Activated CD4-positive, alpha-beta T cell treated with anti-CD3 and anti-CD28 coated beads, Interleukin-2, amount 10 ng/mL, durations not matched to agents 24 days and 14 days (primary cell): ENCODE measurements around the gene ADAD2. TPM values are rescaled to one million over a fixed set of nuclear protein-coding genes. Genes with fewer than 3 reads are reported as not detected.

ENCODE experiments used
- DNase-seq: peaks from one replicate; pipeline ENCODE4 v3.0.0; 2022
- H3K27ac Mint-ChIP-seq: one replicate; pipeline ENCODE4 v1.8.0; 2022; ENCODE audit warnings: mild to moderate bottlenecking, mixed read lengths
- H3K27me3 Mint-ChIP-seq: one replicate; pipeline ENCODE4 v1.8.0; 2022; ENCODE audit warnings: mixed read lengths
- H3K36me3 Mint-ChIP-seq: one replicate; pipeline ENCODE4 v1.8.0; 2022; ENCODE audit warnings: low read depth, mild to moderate bottlenecking, mixed read lengths
- H3K4me1 Mint-ChIP-seq: one replicate; pipeline ENCODE4 v1.8.0; 2021; ENCODE audit warnings: mixed read lengths
- H3K4me3 Mint-ChIP-seq: one replicate; pipeline ENCODE4 v1.8.0; 2022; ENCODE audit warnings: mild to moderate bottlenecking, moderate library complexity, mixed read lengths
- H3K9me3 Mint-ChIP-seq: one replicate; pipeline ENCODE4 v1.8.0; 2021; ENCODE audit warnings: mixed read lengths
- intact Hi-C: fragments of 100-400 bp; cut with micrococcal nuclease; formaldehyde crosslinking; loops from one replicate; pipeline ENCODE4 v1.15.1; 2023
- total RNA-seq: library from RNA; stranded (reverse); gene quantifications from 2 replicates; pipeline ENCODE4 v1.2.3, GENCODE V29; 2022

The ADAD2 gene
- not detected in 2 replicates for total RNA-seq

- intact Hi-C loops: no loop called here
- Mint-ChIP-seq H3K4me3 (no peak within 1 kb of the TSS), H3K36me3 (no peaks in the 10 kb centered on the region), H3K9me3 (no peaks in the 10 kb centered on the region), H3K27me3 (no peaks in the 10 kb centered on the region), H3K27ac (no peak within 1 kb of the TSS), H3K4me1 (peaks cover 20% of the 10 kb centered on the region)
- peak; percentile 64 for DNase-seq
Observed at GRCh38 chr16:84190731-84191388, at the start of gene ADAD2. ADAD2 (plus strand) TSS chr16:84191157; CDS start chr16:84191231, 74 bp downstream.

GRCh38 chr16:84143081-84143480, 47.9 kb upstream of the ADAD2 start:
- H3K4me3 Mint-ChIP-seq: peak overlapping the region; percentile 43
- no peaks in the 10 kb centered on the region for H3K9me3 Mint-ChIP-seq
- H3K27ac Mint-ChIP-seq: no peak overlapping the region
- peaks cover 16% of the 10 kb centered on the region for H3K27me3 Mint-ChIP-seq
- intact Hi-C loops: no loop called here
- H3K4me1 Mint-ChIP-seq: peaks cover 23% of the 10 kb centered on the region
- DNase-seq: no peak
- H3K36me3 Mint-ChIP-seq: peaks cover 4% of the 10 kb centered on the region

- Mint-ChIP-seq H3K36me3 (peaks cover 4% of the 10 kb centered on the region), H3K9me3 (no peaks in the 10 kb centered on the region), H3K4me1 (peaks cover 20% of the 10 kb centered on the region), H3K27ac (peak overlapping the region; percentile 86), H3K27me3 (peaks cover 16% of the 10 kb centered on the region), H3K4me3 (peak overlapping the region; percentile 94)
- no peak for DNase-seq
- intact Hi-C loops: loop anchor here (2.0 kb wide), 1 partner anchor 59 kb away; no protein-coding TSS in a partner anchor
Observed at GRCh38 chr16:84143784-84144199, 47.2 kb upstream of the ADAD2 start.

GRCh38 chr16:84144209-84144858, 46.6 kb upstream of the ADAD2 start:
- H3K36me3 Mint-ChIP-seq: peaks cover 3% of the 10 kb centered on the region
- H3K27ac Mint-ChIP-seq: peak overlapping the region; percentile 86
- peaks cover 16% of the 10 kb centered on the region for H3K27me3 Mint-ChIP-seq
- H3K4me1 Mint-ChIP-seq: peaks cover 14% of the 10 kb centered on the region
- H3K4me3 Mint-ChIP-seq: peak overlapping the region; percentile 94
- intact Hi-C loops: loop anchor here (2.0 kb wide), 1 partner anchor 60 kb away; no protein-coding TSS in a partner anchor
- no peaks in the 10 kb centered on the region for H3K9me3 Mint-ChIP-seq
- DNase-seq: peak; percentile 86

GRCh38 chr16:84144859-84145639, 45.9 kb upstream of the ADAD2 start, which contains the start of the genes DNAAF1 and HSDL1:
DNAAF1 (plus strand) TSS chr16:84145308; CDS start chr16:84145441, 133 bp downstream.
HSDL1 (minus strand) TSS chr16:84145177; CDS start chr16:84131321, 13,856 bp downstream.
- DNase-seq: peak; percentile 99
- H3K4me3 Mint-ChIP-seq: peak within 1 kb of the TSS; percentile 94
- H3K27ac Mint-ChIP-seq: peak within 1 kb of the TSS; percentile 86
- intact Hi-C loops: loop anchor here (1.0 to 2.0 kb wide), 3 partner anchors 29 to 60 kb away; partner anchors contain the start of genes MBTPS1 and TAF1C
- no peaks in the 10 kb centered on the region for H3K9me3 Mint-ChIP-seq
- H3K27me3 Mint-ChIP-seq: peaks cover 16% of the 10 kb centered on the region
- H3K4me1 Mint-ChIP-seq: peaks cover 11% of the 10 kb centered on the region
- H3K36me3 Mint-ChIP-seq: peaks cover 3% of the 10 kb centered on the region

GRCh38 chr16:84150926-84151325, 40.0 kb upstream of the ADAD2 start:
- Mint-ChIP-seq H3K4me3 (no peak overlapping the region), H3K36me3 (no peaks in the 10 kb centered on the region), H3K27me3 (peaks cover 16% of the 10 kb centered on the region), H3K9me3 (no peaks in the 10 kb centered on the region), H3K4me1 (no peaks in the 10 kb centered on the region), H3K27ac (no peak overlapping the region)
- intact Hi-C loops: no loop called here
- DNase-seq: no peak

GRCh38 chr16:84153660-84154214, 37.2 kb upstream of the ADAD2 start:
- no peak for DNase-seq
- Mint-ChIP-seq H3K4me1 (no peaks in the 10 kb centered on the region), H3K36me3 (no peaks in the 10 kb centered on the region), H3K9me3 (no peaks in the 10 kb centered on the region), H3K27ac (no peak overlapping the region), H3K27me3 (peaks cover 19% of the 10 kb centered on the region), H3K4me3 (no peak overlapping the region)
- intact Hi-C loops: no loop called here

GRCh38 chr16:84155226-84155625, 35.7 kb upstream of the ADAD2 start:
- no peaks in the 10 kb centered on the region for H3K9me3 Mint-ChIP-seq
- H3K27ac Mint-ChIP-seq: no peak overlapping the region
- H3K4me1 Mint-ChIP-seq: no peaks in the 10 kb centered on the region
- no peak overlapping the region for H3K4me3 Mint-ChIP-seq
- DNase-seq: no peak
- H3K27me3 Mint-ChIP-seq: peaks cover 25% of the 10 kb centered on the region
- H3K36me3 Mint-ChIP-seq: no peaks in the 10 kb centered on the region
- intact Hi-C loops: no loop called here

GRCh38 chr16:84155771-84156170, 35.2 kb upstream of the ADAD2 start:
- intact Hi-C loops: no loop called here
- no peak for DNase-seq
- no peaks in the 10 kb centered on the region for H3K9me3 Mint-ChIP-seq
- no peaks in the 10 kb centered on the region for H3K4me1 Mint-ChIP-seq
- H3K4me3 Mint-ChIP-seq: no peak overlapping the region
- H3K36me3 Mint-ChIP-seq: no peaks in the 10 kb centered on the region
- peaks cover 24% of the 10 kb centered on the region for H3K27me3 Mint-ChIP-seq
- no peak overlapping the region for H3K27ac Mint-ChIP-seq

GRCh38 chr16:84156342-84156784, 34.6 kb upstream of the ADAD2 start:
- no peaks in the 10 kb centered on the region for H3K4me1 Mint-ChIP-seq
- no peaks in the 10 kb centered on the region for H3K9me3 Mint-ChIP-seq
- no peaks in the 10 kb centered on the region for H3K36me3 Mint-ChIP-seq
- H3K27me3 Mint-ChIP-seq: peaks cover 20% of the 10 kb centered on the region
- DNase-seq: no peak
- H3K4me3 Mint-ChIP-seq: no peak overlapping the region
- intact Hi-C loops: no loop called here
- no peak overlapping the region for H3K27ac Mint-ChIP-seq

GRCh38 chr16:84159007-84159406, 31.9 kb upstream of the ADAD2 start:
- Mint-ChIP-seq H3K27ac (no peak overlapping the region), H3K27me3 (peaks cover 30% of the 10 kb centered on the region)

GRCh38 chr16:84159800-84160199, 31.2 kb upstream of the ADAD2 start:
- no peaks in the 10 kb centered on the region for H3K9me3 Mint-ChIP-seq
- no peak overlapping the region for H3K27ac Mint-ChIP-seq
- no peaks in the 10 kb centered on the region for H3K36me3 Mint-ChIP-seq
- no peaks in the 10 kb centered on the region for H3K4me1 Mint-ChIP-seq
- peaks cover 36% of the 10 kb centered on the region for H3K27me3 Mint-ChIP-seq
- no peak overlapping the region for H3K4me3 Mint-ChIP-seq
- DNase-seq: no peak
- intact Hi-C loops: no loop called here

More at GRCh38 chr16:84159007-84159406, 31.9 kb upstream of the ADAD2 start:
- Mint-ChIP-seq H3K4me3 (no peak overlapping the region), H3K36me3 (no peaks in the 10 kb centered on the region), H3K9me3 (no peaks in the 10 kb centered on the region), H3K4me1 (no peaks in the 10 kb centered on the region)
- intact Hi-C loops: no loop called here
- DNase-seq: no peak

- no peak overlapping the region for H3K27ac Mint-ChIP-seq
Observed at GRCh38 chr16:84161037-84161436, 29.9 kb upstream of the ADAD2 start.

More at GRCh38 chr16:84161037-84161436, 29.9 kb upstream of the ADAD2 start:
- DNase-seq: no peak
- peaks cover 42% of the 10 kb centered on the region for H3K27me3 Mint-ChIP-seq
- no peak overlapping the region for H3K4me3 Mint-ChIP-seq
- no peaks in the 10 kb centered on the region for H3K4me1 Mint-ChIP-seq
- H3K36me3 Mint-ChIP-seq: no peaks in the 10 kb centered on the region
- H3K9me3 Mint-ChIP-seq: no peaks in the 10 kb centered on the region
- intact Hi-C loops: no loop called here
